ES-I3 (cell line): Measurements from ENCODE around the gene THUMPD2.
"Not testable (repeated sequence)": the region's sequence is repeated elsewhere in the genome, so short reads cannot be mapped to it uniquely, and the experiment has no call there.

Experiments used
- H3K36me3 ChIP-seq: 2 replicates; pipeline ENCODE4 v1.6.1; 2013; ENCODE audit warnings: mild to moderate bottlenecking, low read length, control low read depth, moderate library complexity; ENCODE audit not compliant: insufficient read depth
- H3K4me1 ChIP-seq: 2 replicates; pipeline ENCODE4 v1.6.1; 2013; ENCODE audit warnings: mild to moderate bottlenecking, control low read depth, low read length; ENCODE audit not compliant: insufficient read depth
- H3K9ac ChIP-seq: 2 replicates; pipeline ENCODE4 v1.6.1; 2013; ENCODE audit warnings: low read depth, mild to moderate bottlenecking, low read length, moderate library complexity
- H3K9me3 ChIP-seq: 2 replicates; pipeline ENCODE4 v1.6.1; 2013; ENCODE audit warnings: mild to moderate bottlenecking, low read length, moderate library complexity; ENCODE audit not compliant: control insufficient read depth, insufficient read depth

Gene THUMPD2

GRCh38 chr2:39736640-39737039 lies 42.4 kb downstream of the THUMPD2 start:
- Histone ChIP-seq H3K36me3 (peaks cover 8% of the 10 kb centered on the region; the same call in 1 of the 2 replicates), H3K4me1 (peaks cover 6% of the 10 kb centered on the region; the same call in 1 of the 2 replicates), H3K9me3 (no peaks in the 10 kb centered on the region), H3K9ac (no peak overlapping the region)

- Histone ChIP-seq H3K9me3 (no peaks in the 10 kb centered on the region), H3K4me1 (peaks cover 6% of the 10 kb centered on the region; the same call in 1 of the 2 replicates), H3K9ac (no peak overlapping the region), H3K36me3 (peaks cover 5% of the 10 kb centered on the region; the same call in 1 of the 2 replicates)
Measured at GRCh38 chr2:39735648-39736047, 43.4 kb downstream of the THUMPD2 start.

- peaks cover 5% of the 10 kb centered on the region; the same call in 1 of the 2 replicates for H3K36me3 ChIP-seq
- H3K9me3 ChIP-seq, result no peaks in the 10 kb centered on the region
- H3K9ac ChIP-seq, result no peak overlapping the region
- H3K4me1 ChIP-seq, result peaks cover 6% of the 10 kb centered on the region; the same call in 1 of the 2 replicates
Measured at GRCh38 chr2:39734445-39734844, 44.6 kb downstream of the THUMPD2 start.

GRCh38 chr2:39733070-39733674 lies 45.9 kb downstream of the THUMPD2 start:
- Histone ChIP-seq H3K4me1 (peaks cover 6% of the 10 kb centered on the region; the same call in 1 of the 2 replicates), H3K9me3 (no peaks in the 10 kb centered on the region), H3K9ac (no peak overlapping the region), H3K36me3 (peaks cover 5% of the 10 kb centered on the region; the same call in 1 of the 2 replicates)

DNA sequence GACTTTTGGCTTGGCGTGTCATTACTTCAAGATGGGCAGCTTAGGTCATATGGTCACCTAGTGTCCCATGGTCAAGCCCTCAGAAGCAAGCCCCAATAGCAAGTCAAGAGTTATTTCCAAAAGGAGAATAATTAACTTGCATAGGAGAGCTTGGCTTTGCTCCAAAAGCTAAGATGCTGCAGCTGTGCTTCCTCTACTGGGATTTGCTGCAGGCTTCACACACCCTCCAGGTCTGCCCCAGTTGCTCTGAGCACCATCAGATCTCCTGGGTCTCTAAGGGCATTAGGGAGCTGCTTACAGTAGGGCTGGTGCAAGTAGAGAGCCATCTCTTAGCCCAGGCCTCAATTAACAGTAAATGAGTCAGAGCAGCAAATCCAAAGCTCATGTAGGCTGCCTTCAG lies 46.6 kb downstream of the THUMPD2 start:
- Histone ChIP-seq H3K4me1 (peaks cover 6% of the 10 kb centered on the region; the same call in 1 of the 2 replicates), H3K9me3 (no peaks in the 10 kb centered on the region), H3K36me3 (peaks cover 5% of the 10 kb centered on the region; the same call in 1 of the 2 replicates), H3K9ac (no peak overlapping the region)

GRCh38 chr2:39731546-39731945 lies 47.5 kb downstream of the THUMPD2 start:
- Histone ChIP-seq H3K9me3 (no peaks in the 10 kb centered on the region), H3K4me1 (peaks cover 3% of the 10 kb centered on the region; the same call in 1 of the 2 replicates), H3K9ac (no peak overlapping the region), H3K36me3 (peaks cover 2% of the 10 kb centered on the region; the same call in 1 of the 2 replicates)

- H3K36me3 ChIP-seq, result no peaks in the 10 kb centered on the region; the same call in 1 of the 2 replicates
- H3K9ac ChIP-seq, result no peak overlapping the region
Measured at GRCh38 chr2:39730685-39731302, 48.3 kb downstream of the THUMPD2 start.

DNA sequence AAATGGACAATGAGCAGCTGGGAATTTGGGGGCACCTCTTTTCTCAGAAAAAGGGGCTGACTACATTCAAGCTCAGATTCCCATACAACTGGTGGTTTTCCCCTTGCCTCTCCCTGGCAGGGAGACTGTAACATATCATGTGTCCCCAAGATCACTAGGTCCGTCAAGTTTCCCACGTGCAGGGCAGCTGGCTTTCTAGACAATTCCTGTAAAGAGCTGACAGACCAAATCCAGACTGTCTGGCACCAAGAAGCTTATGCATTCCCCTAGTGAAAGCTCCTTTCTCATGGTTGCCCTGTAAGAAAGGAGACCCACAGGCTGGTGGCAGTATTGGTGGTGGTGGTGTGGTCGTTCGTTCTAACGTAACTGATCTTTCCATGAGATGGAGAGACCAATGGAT lies 48.8 kb downstream of the THUMPD2 start:
- peaks cover 3% of the 10 kb centered on the region; the same call in 1 of the 2 replicates for H3K4me1 ChIP-seq
- no peaks in the 10 kb centered on the region for H3K9me3 ChIP-seq

More at GRCh38 chr2:39730685-39731302, 48.3 kb downstream of the THUMPD2 start:
- no peaks in the 10 kb centered on the region for H3K9me3 ChIP-seq
- peaks cover 3% of the 10 kb centered on the region; the same call in 1 of the 2 replicates for H3K4me1 ChIP-seq

GRCh38 chr2:39728941-39729351 lies 50.1 kb downstream of the THUMPD2 start:
- no peaks in the 10 kb centered on the region for H3K36me3 ChIP-seq
- H3K9me3 ChIP-seq, result no peaks in the 10 kb centered on the region
- H3K9ac ChIP-seq, result no peak overlapping the region
- H3K4me1 ChIP-seq, result peaks cover 6% of the 10 kb centered on the region; the same call in 1 of the 2 replicates

More for the DNA sequence above, 48.8 kb downstream of the THUMPD2 start:
- Histone ChIP-seq H3K9ac (no peak overlapping the region), H3K36me3 (no peaks in the 10 kb centered on the region)

DNA sequence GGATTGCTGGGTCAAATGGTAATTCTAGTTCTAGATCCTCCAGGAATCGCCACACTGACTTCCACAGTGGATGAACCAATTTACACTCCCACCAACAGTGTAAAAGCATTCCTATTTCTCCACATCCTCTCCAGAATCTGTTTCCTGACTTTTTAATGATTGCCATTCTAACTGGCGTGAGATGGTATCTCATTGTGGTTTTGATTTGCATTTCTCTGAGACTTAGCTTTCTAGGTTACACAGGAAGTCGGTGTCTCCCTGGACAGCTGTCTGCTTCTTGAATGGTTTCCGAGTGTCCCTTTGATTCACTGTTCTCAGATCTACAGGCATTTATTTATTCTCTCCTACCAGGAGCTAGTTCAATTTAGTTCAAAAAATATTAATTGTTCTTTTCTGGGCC lies 51.0 kb downstream of the THUMPD2 start:
- H3K9me3 ChIP-seq, H3K36me3 ChIP-seq, H3K9ac ChIP-seq: not testable (repeated sequence)
- peaks cover 10% of the 10 kb centered on the region; the same call in 1 of the 2 replicates for H3K4me1 ChIP-seq

- H3K9ac ChIP-seq, result no peak overlapping the region
- no peaks in the 10 kb centered on the region for H3K36me3 ChIP-seq
- no peaks in the 10 kb centered on the region for H3K9me3 ChIP-seq
- H3K4me1 ChIP-seq, result peaks cover 22% of the 10 kb centered on the region
Measured at GRCh38 chr2:39725401-39725800, 53.7 kb downstream of the THUMPD2 start.

DNA sequence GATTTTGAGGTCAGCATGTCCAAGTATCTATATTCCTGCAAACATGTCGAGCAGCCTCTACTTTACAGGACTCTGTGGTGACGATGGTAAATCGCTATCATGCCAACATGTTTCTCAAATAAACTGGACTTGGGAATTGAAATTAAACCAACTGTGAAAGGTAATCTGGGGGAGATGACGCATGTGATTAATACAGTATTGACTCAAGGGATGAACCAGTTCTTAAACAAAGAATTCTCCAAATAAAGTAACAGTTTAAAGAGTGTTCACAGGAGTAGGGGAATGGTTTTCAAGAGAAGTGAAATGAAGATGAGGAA lies 54.3 kb downstream of the THUMPD2 start:
- Histone ChIP-seq H3K4me1 (peaks cover 23% of the 10 kb centered on the region), H3K9ac (no peak overlapping the region), H3K36me3 (no peaks in the 10 kb centered on the region), H3K9me3 (no peaks in the 10 kb centered on the region)

DNA sequence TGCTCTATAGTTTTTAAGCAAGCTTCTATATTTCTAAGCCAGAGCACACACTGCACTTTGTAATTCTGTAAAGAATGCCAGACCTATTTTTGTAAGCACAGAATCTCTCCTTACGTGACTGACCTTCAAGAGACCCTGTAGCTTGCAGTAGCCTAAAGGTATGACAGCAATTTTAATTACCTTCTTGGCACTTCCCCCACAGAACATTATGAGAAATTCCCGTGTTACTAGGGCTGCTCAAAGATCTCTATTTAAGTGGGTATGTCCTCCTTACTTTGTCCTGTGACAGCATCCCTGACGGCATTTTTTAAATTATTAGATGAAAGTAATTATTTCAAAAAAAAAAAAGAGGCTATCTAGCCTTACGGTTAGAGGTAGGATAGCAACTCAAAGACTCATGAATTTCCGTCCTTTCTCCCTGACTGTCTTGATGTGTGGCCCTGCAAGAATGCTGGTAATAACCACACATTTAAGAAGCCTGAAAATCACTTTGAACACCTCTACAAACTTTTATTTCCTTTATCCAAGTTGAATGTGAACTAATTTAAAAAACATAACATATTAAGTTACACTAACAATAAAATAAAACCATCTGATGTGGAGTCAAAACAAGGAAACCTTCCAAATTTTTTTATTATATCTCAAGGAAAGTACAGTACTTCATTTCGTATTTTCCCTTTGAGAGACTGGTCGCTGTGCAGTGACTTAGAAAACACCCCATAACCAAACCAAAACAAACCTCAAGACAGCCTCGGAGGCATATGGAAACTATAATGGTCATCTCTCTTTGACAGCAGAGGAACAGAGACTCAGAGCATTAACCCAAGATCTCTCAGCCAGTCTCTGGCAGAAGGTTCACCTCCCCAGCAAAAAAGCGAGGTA lies 54.9 kb downstream of the THUMPD2 start:
- peaks cover 23% of the 10 kb centered on the region for H3K4me1 ChIP-seq
- H3K36me3 ChIP-seq, result no peaks in the 10 kb centered on the region
- no peaks in the 10 kb centered on the region for H3K9me3 ChIP-seq
- H3K9ac ChIP-seq, result no peak overlapping the region

GRCh38 chr2:39723497-39723896 lies 55.6 kb downstream of the THUMPD2 start:
- Histone ChIP-seq H3K36me3 (no peaks in the 10 kb centered on the region), H3K9ac (no peak overlapping the region), H3K4me1 (peaks cover 23% of the 10 kb centered on the region), H3K9me3 (no peaks in the 10 kb centered on the region)
